Panc1 (cell line): Measurements from ENCODE around the gene AGPAT3. TPM values are rescaled to one million over a fixed set of nuclear protein-coding genes. Genes with fewer than 3 reads are reported as not detected.

Experiments used
- ATAC-seq: fragments of 200-7000 bp; cut with Tn5 transposase; 2 replicates; pipeline ENCODE4 v1.9.1; 2020; ENCODE audit warnings: mild to moderate bottlenecking, moderate library complexity
- BruUV-seq: library from RNA; stranded (reverse); fragments of 400-500 nt; replicated peaks from 2 replicates; lab custom pipeline; 2021; lab: Mats Ljungman, UMichigan
- CTCF ChIA-PET: fragments of 300-600 bp; sonication (Branson Sonifier 250); formaldehyde crosslinking; loops from one replicate; lab custom pipeline; 2022; ENCODE audit warnings: antibody characterized with exemption; lab: Charles Lee
- POLR2A ChIA-PET: fragments of 300-600 bp; sonication (Branson Sonifier 250); formaldehyde crosslinking; loops from one replicate; lab custom pipeline; 2022; ENCODE audit warnings: antibody characterized with exemption; lab: Charles Lee
- DNase-seq: peaks from one replicate; pipeline ENCODE4 v3.0.0-alpha.2; 2010; ENCODE audit warnings: low read depth, low spot score
- H3K27ac ChIP-seq: 2 replicates; pipeline ENCODE4 v1.5.1; 2011; ENCODE audit warnings: mild to moderate bottlenecking, low read length, inconsistent platforms
- H3K27me3 ChIP-seq: fragments of 200-500 bp; sonication (Bioruptor generic); 2 replicates; pipeline ENCODE4 v1.6.0; 2014; ENCODE audit warnings: low read length, inconsistent platforms; ENCODE audit not compliant: control insufficient read depth, insufficient read depth
- H3K36me3 ChIP-seq: fragments of 200-500 bp; sonication (Bioruptor generic); 2 replicates; pipeline ENCODE4 v1.5.1; 2014; ENCODE audit warnings: inconsistent platforms, mild to moderate bottlenecking, low read length, moderate library complexity; ENCODE audit not compliant: control insufficient read depth, insufficient read depth
- H3K4me1 ChIP-seq: 2 replicates; pipeline ENCODE4 v1.5.1; 2011; ENCODE audit warnings: inconsistent platforms, mild to moderate bottlenecking, low read length, moderate library complexity; ENCODE audit not compliant: control insufficient read depth, insufficient read depth
- H3K4me3 ChIP-seq, 2 experiments: 2 replicates each; pipeline ENCODE4 v1.5.1; 2011 to 2012; ENCODE audit warnings: low read depth in 2 of 2, low read length in 2 of 2, mild to moderate bottlenecking in 2 of 2, inconsistent platforms in 1 of 2, moderate library complexity in 1 of 2
- H3K9me3 ChIP-seq: fragments of 200-500 bp; sonication (Bioruptor generic); 2 replicates; pipeline ENCODE4 v1.5.1; 2014; ENCODE audit warnings: low read depth, mild to moderate bottlenecking, inconsistent platforms, low read length, moderate library complexity; ENCODE audit not compliant: control insufficient read depth, insufficient read depth
- CTCF ChIP-seq: fragments of 450-650 bp; IDR thresholded peaks from 2 replicates; pipeline ENCODE4 v1.5.1; 2017; ENCODE audit warnings: mild to moderate bottlenecking
- POLR2AphosphoS5 ChIP-seq: IDR thresholded peaks from 2 replicates; pipeline ENCODE4 v1.6.1; 2012; ENCODE audit warnings: mild to moderate bottlenecking, low read depth, low read length, moderate library complexity
- SIN3A ChIP-seq: IDR thresholded peaks from 2 replicates; pipeline ENCODE4 v1.6.1; 2012; ENCODE audit warnings: low read depth, mild to moderate bottlenecking, low read length, moderate library complexity, borderline replicate concordance; ENCODE audit not compliant: insufficient read depth
- TCF7L2 ChIP-seq: IDR thresholded peaks from 2 replicates; pipeline ENCODE4 v1.6.1; 2011; ENCODE audit warnings: mild to moderate bottlenecking, low read depth, low read length, inconsistent platforms
- in situ Hi-C: cut with HindIII; loops from 2 replicates; pipeline ENCODE4 v1.10.0; 2016; ENCODE audit warnings: low sequenced_read_pairs, low pct_unique_long_range_greater_than_20kb
- intact Hi-C: fragments of 100-400 bp; cut with micrococcal nuclease; formaldehyde crosslinking; loops from one replicate; pipeline ENCODE4 v1.10.0; 2022; ENCODE audit not compliant: unreplicated experiment
- total RNA-seq: library from RNA; stranded (reverse); gene quantifications from one replicate; pipeline ENCODE4 v1.2.1, GENCODE V29; 2021; ENCODE audit not compliant: unreplicated experiment
- TF ChIP-seq, protein P1 (sequence below), 2 experiments: IDR thresholded peaks; 2 replicates each; pipeline ENCODE4 v1.6.1; 2011 to 2012; ENCODE audit warnings: low read depth in 2 of 2, control low read depth in 1 of 2, low read length in 1 of 2, mild to moderate bottlenecking in 1 of 2, moderate library complexity in 1 of 2; ENCODE audit not compliant: insufficient read depth in 1 of 2

Gene AGPAT3
- total RNA-seq, 1 experiment from 2014 or later = 40.1 TPM

GRCh38 chr21:43949499-43950208 lies 84.6 kb downstream of the AGPAT3 start:
- ChIA-PET CTCF (interaction anchor here (0.6 kb wide), 1 partner anchor 18 kb away, joined by 4 read pairs; no protein-coding TSS in a partner anchor), POLR2A (no interaction called here)
- ATAC-seq (no peak), DNase-seq (no peak)
- Histone ChIP-seq H3K36me3 (no peaks in the 10 kb centered on the region), H3K4me1 (no peaks in the 10 kb centered on the region), H3K27me3 (no peaks in the 10 kb centered on the region), H3K27ac (no peak overlapping the region), H3K9me3 (0 out of 2 replicates have a peak, but pooled peaks cover 4% of the 10 kb centered on the region), H3K4me3 (no peak overlapping the region)
- in situ Hi-C loops (no loop called here), intact Hi-C loops (no loop called here)
- TF ChIP-seq, protein P1, sequence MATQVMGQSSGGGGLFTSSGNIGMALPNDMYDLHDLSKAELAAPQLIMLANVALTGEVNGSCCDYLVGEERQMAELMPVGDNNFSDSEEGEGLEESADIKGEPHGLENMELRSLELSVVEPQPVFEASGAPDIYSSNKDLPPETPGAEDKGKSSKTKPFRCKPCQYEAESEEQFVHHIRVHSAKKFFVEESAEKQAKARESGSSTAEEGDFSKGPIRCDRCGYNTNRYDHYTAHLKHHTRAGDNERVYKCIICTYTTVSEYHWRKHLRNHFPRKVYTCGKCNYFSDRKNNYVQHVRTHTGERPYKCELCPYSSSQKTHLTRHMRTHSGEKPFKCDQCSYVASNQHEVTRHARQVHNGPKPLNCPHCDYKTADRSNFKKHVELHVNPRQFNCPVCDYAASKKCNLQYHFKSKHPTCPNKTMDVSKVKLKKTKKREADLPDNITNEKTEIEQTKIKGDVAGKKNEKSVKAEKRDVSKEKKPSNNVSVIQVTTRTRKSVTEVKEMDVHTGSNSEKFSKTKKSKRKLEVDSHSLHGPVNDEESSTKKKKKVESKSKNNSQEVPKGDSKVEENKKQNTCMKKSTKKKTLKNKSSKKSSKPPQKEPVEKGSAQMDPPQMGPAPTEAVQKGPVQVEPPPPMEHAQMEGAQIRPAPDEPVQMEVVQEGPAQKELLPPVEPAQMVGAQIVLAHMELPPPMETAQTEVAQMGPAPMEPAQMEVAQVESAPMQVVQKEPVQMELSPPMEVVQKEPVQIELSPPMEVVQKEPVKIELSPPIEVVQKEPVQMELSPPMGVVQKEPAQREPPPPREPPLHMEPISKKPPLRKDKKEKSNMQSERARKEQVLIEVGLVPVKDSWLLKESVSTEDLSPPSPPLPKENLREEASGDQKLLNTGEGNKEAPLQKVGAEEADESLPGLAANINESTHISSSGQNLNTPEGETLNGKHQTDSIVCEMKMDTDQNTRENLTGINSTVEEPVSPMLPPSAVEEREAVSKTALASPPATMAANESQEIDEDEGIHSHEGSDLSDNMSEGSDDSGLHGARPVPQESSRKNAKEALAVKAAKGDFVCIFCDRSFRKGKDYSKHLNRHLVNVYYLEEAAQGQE (IDR thresholded peaks at IDR 0.05; ENCODE audit: insufficient read depth in 1 of 2, low read depth in 2 of 2, low read length in 1 of 2) = no peak
- no peak for TF ChIP-seq CTCF
- no peak for TF ChIP-seq POLR2AphosphoS5
- no peak for TF ChIP-seq TCF7L2
- no peak for TF ChIP-seq SIN3A
- no TSS peak for BruUV-seq

GRCh38 chr21:43950481-43950880 lies 85.5 kb downstream of the AGPAT3 start:
- POLR2A ChIA-PET = no interaction called here
- no TSS peak for BruUV-seq

More at GRCh38 chr21:43950481-43950880, 85.5 kb downstream of the AGPAT3 start:
- Histone ChIP-seq H3K4me3 (no peak overlapping the region), H3K4me1 (no peaks in the 10 kb centered on the region), H3K27ac (no peak overlapping the region), H3K9me3 (0 out of 2 replicates have a peak, but pooled peaks cover 4% of the 10 kb centered on the region), H3K36me3 (no peaks in the 10 kb centered on the region), H3K27me3 (no peaks in the 10 kb centered on the region)
- intact Hi-C loops = no loop called here
- DNase-seq = no peak
- TF ChIP-seq SIN3A = no peak
- TF ChIP-seq CTCF = no peak
- TF ChIP-seq, protein P1 (IDR thresholded peaks at IDR 0.05; ENCODE audit: insufficient read depth in 1 of 2, low read depth in 2 of 2, low read length in 1 of 2) = no peak
- no peak for TF ChIP-seq TCF7L2
- TF ChIP-seq POLR2AphosphoS5 = no peak
- in situ Hi-C loops = no loop called here
- CTCF ChIA-PET = no interaction called here
- ATAC-seq = no peak
